Measurements from ENCODE around the gene PROM1.

GRCh38 chr4:15995826-15996225 lies 88.0 kb downstream of the PROM1 start:
- TF ChIP-seq CTCF (IDR thresholded peaks at IDR 0.05; ENCODE audit: low read length) = no peak
- no peak for TF ChIP-seq EZH2 (IDR thresholded peaks at IDR 0.05; ENCODE audit: borderline replicate concordance, low read length)

Measured in OCI-LY1 (cell line).